Calu3 (cell line): Measurements from ENCODE around the gene RANBP1. TPM values are rescaled to one million over a fixed set of nuclear protein-coding genes. Genes with fewer than 3 reads are reported as not detected.

Source experiments
- BruUV-seq: library from RNA; stranded (reverse); fragments of 400-500 nt; replicated peaks from 2 replicates; lab custom pipeline; 2021; lab: Mats Ljungman, UMichigan
- CTCF ChIA-PET: fragments of 300-600 bp; sonication (Branson Sonifier 250); formaldehyde crosslinking; loops from one replicate; lab custom pipeline; 2022; ENCODE audit warnings: antibody characterized with exemption; lab: Charles Lee
- DNase-seq: peaks from one replicate; pipeline ENCODE4 v3.0.0; 2022
- H3K27ac Mint-ChIP-seq: one replicate; pipeline ENCODE4 v1.8.0; 2022; ENCODE audit warnings: mixed read lengths; ENCODE audit not compliant: unreplicated experiment
- H3K27me3 Mint-ChIP-seq: one replicate; pipeline ENCODE4 v1.8.0; 2022; ENCODE audit warnings: mixed read lengths; ENCODE audit not compliant: unreplicated experiment
- H3K36me3 Mint-ChIP-seq: one replicate; pipeline ENCODE4 v1.8.0; 2022; ENCODE audit warnings: mild to moderate bottlenecking, moderate library complexity, mixed read lengths; ENCODE audit not compliant: insufficient read depth, unreplicated experiment
- H3K4me1 Mint-ChIP-seq: one replicate; pipeline ENCODE4 v1.8.0; 2022; ENCODE audit warnings: mild to moderate bottlenecking, low read depth, mixed read lengths; ENCODE audit not compliant: unreplicated experiment
- H3K4me3 Mint-ChIP-seq: one replicate; pipeline ENCODE4 v1.8.0; 2022; ENCODE audit warnings: mild to moderate bottlenecking, low read depth, moderate library complexity, mixed read lengths; ENCODE audit not compliant: unreplicated experiment
- H3K9me3 Mint-ChIP-seq: one replicate; pipeline ENCODE4 v1.8.0; 2022; ENCODE audit warnings: low read depth, mixed read lengths; ENCODE audit not compliant: unreplicated experiment
- intact Hi-C: fragments of 100-400 bp; cut with micrococcal nuclease; formaldehyde crosslinking; loops from one replicate; pipeline ENCODE4 v1.10.0; 2022; ENCODE audit not compliant: unreplicated experiment
- total RNA-seq: library from RNA; stranded (reverse); gene quantifications from 2 replicates; pipeline ENCODE4 v1.2.3, GENCODE V29; 2022
- TF ChIP-seq, protein P1 (sequence below): fragments of 200-600 bp; IDR thresholded peaks from one replicate; pipeline ENCODE4 v1.8.0; 2022; ENCODE audit warnings: antibody characterized with exemption; ENCODE audit not compliant: unreplicated experiment

RANBP1 gene
- total RNA-seq, 1 experiment from 2014 or later = 208 TPM

DNA sequence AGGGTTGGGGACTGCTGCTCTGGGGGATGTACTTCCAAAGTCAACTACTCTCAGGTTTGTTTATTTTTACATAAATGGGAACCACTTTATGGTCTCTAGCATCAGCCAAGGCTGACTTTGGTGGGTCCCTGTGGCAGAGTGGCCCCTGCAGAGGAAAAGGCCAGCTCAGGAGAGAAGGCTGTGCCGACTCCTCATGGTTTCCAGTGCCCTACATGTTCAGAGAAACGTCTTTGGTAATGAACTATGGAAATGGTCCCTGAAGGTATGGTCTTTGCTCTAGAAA, 12.7 kb downstream of the RANBP1 start:
- intact Hi-C loops = no loop called here
- Mint-ChIP-seq H3K9me3 (no peaks in the 10 kb centered on the region), H3K4me1 (peaks cover under 1% of the 10 kb centered on the region), H3K4me3 (no peak overlapping the region), H3K27me3 (no peaks in the 10 kb centered on the region), H3K27ac (no peak overlapping the region), H3K36me3 (peaks cover 47% of the 10 kb centered on the region)
- no peak for DNase-seq
- no TSS peak for BruUV-seq
- CTCF ChIA-PET = no interaction called here
- TF ChIP-seq, protein P1, sequence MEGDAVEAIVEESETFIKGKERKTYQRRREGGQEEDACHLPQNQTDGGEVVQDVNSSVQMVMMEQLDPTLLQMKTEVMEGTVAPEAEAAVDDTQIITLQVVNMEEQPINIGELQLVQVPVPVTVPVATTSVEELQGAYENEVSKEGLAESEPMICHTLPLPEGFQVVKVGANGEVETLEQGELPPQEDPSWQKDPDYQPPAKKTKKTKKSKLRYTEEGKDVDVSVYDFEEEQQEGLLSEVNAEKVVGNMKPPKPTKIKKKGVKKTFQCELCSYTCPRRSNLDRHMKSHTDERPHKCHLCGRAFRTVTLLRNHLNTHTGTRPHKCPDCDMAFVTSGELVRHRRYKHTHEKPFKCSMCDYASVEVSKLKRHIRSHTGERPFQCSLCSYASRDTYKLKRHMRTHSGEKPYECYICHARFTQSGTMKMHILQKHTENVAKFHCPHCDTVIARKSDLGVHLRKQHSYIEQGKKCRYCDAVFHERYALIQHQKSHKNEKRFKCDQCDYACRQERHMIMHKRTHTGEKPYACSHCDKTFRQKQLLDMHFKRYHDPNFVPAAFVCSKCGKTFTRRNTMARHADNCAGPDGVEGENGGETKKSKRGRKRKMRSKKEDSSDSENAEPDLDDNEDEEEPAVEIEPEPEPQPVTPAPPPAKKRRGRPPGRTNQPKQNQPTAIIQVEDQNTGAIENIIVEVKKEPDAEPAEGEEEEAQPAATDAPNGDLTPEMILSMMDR = no peak

DNA sequence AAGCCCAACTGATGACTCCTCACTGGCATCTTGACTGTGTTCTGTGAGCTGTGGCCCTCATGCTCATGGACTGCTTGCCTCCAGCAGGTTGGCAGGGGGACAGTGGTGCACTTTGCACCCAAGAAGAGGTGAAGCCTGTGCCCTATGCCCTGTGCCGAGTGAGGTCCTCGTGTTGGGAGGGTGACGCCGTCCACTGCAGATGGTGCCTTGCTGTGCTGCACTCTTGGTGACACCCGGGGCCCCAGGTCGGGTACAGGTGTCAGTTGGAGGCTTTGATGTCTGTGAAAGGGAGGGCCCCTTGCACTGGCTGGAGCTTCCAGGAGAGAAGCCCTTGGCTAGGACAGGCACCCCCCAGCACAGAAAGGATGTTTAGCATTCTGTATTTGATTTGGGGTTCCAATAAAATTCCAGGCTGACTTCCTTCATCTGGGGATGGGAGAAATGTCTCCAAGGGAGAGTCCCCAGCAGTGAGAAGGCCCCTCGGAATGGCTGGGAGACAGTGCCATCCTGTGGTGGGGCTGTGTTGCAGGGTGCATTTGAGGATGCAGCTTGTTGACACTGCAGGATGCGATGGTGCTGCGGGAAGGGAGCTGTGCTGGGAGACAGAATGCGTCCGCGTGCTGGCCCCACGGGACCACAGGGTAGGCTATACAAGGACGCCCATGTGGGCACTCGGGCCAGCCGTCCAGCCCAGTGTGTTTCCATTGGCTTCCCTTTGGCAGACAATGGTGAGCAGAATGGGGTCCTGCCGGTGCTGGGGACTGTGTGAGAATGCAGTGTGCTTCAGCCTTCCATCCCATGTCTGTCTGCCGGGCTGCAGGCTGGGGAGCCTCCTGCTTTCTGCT, 13.2 kb downstream of the RANBP1 start:
- BruUV-seq = TSS peak; percentile 19
- H3K27me3 Mint-ChIP-seq = no peaks in the 10 kb centered on the region
- H3K36me3 Mint-ChIP-seq = peaks cover 47% of the 10 kb centered on the region
- H3K4me1 Mint-ChIP-seq = peaks cover 6% of the 10 kb centered on the region
- H3K9me3 Mint-ChIP-seq = no peaks in the 10 kb centered on the region
- intact Hi-C loops = no loop called here
- peak; percentile 34 for DNase-seq
- CTCF ChIA-PET = no interaction called here
- H3K4me3 Mint-ChIP-seq = no peak overlapping the region
- no peak overlapping the region for H3K27ac Mint-ChIP-seq
- TF ChIP-seq, protein P1 = no peak

- DNase-seq = no peak
- H3K36me3 Mint-ChIP-seq = peaks cover 52% of the 10 kb centered on the region
- BruUV-seq = no TSS peak
- intact Hi-C loops = no loop called here
- H3K4me1 Mint-ChIP-seq = peaks cover 7% of the 10 kb centered on the region
- H3K4me3 Mint-ChIP-seq = no peak overlapping the region
- no peak overlapping the region for H3K27ac Mint-ChIP-seq
- no peaks in the 10 kb centered on the region for H3K9me3 Mint-ChIP-seq
- TF ChIP-seq, protein P1 = no peak
- CTCF ChIA-PET = no interaction called here
- no peaks in the 10 kb centered on the region for H3K27me3 Mint-ChIP-seq
Measured at GRCh38 chr22:20129747-20130014, 13.8 kb downstream of the RANBP1 start.

DNA sequence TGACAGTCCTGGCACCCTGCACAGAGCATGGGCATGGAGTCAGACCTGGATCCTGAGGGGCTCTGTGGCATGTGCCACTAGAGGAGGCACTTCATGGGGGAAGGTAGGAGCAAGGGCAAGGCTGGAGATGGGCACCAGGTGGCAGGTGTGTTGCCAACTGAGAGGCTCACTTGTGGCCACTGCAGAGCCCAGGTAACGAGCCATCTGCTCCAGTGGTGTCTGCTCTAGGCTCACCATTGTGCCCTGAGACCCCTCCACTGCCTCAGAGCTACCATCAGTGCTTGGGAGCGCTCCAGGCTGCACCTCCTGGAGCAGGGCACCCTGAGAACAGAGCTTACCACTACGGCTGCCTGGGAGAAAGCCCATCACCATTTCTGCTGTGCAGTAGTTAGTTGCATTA, 14.4 kb downstream of the RANBP1 start:
- peak overlapping the region; percentile 44 for H3K4me3 Mint-ChIP-seq
- peaks cover 52% of the 10 kb centered on the region for H3K36me3 Mint-ChIP-seq
- peak; percentile 44 for DNase-seq
- peaks cover 7% of the 10 kb centered on the region for H3K4me1 Mint-ChIP-seq
- H3K9me3 Mint-ChIP-seq = no peaks in the 10 kb centered on the region
- H3K27me3 Mint-ChIP-seq = no peaks in the 10 kb centered on the region
- intact Hi-C loops = no loop called here
- TF ChIP-seq, protein P1 = no peak
- BruUV-seq = no TSS peak
- CTCF ChIA-PET = no interaction called here
- H3K27ac Mint-ChIP-seq = no peak overlapping the region
